ENCODE results near the gene GPT2.

The GPT2 gene

GRCh38 chr16:46908540-46909372 lies 24.6 kb downstream of the GPT2 start:
- peaks cover 0 to 4% (median 0%) of the 10 kb centered on the region in 4 donors for H3K4me1 ChIP-seq
- no peak overlapping the region for H3K27ac ChIP-seq
- H3K27me3 ChIP-seq, result no peaks in the 10 kb centered on the region
- H3K4me3 ChIP-seq, result no peak overlapping the region
- no peaks in the 10 kb centered on the region for H3K9me3 ChIP-seq
- DNase-seq, result peak in 1 of 2 donors; percentile 33
- intact Hi-C loops (cut with DNase I; ENCODE audit: low total_unique reads), result loop anchor here (2.0 to 5.0 kb wide), 2 partner anchors 54 to 236 kb away; no protein-coding TSS in a partner anchor
- peak; percentile 55 to 76 for TF ChIP-seq CTCF (IDR thresholded peaks at IDR 0.05)
- H3K36me3 ChIP-seq, result peaks cover 0 to 45% (median 5%) of the 10 kb centered on the region in 3 donors

- TF ChIP-seq CTCF (IDR thresholded peaks at IDR 0.05), result no peak
- Histone ChIP-seq H3K36me3 (peaks cover 0 to 57% (median 5%) of the 10 kb centered on the region in 3 donors), H3K27me3 (no peaks in the 10 kb centered on the region), H3K27ac (no peak overlapping the region), H3K4me1 (peaks cover 0 to 4% (median 0%) of the 10 kb centered on the region in 4 donors), H3K9me3 (no peaks in the 10 kb centered on the region), H3K4me3 (no peak overlapping the region)
- DNase-seq, result no peak
- intact Hi-C loops (cut with DNase I; ENCODE audit: low total_unique reads), result no loop called here
Measured at GRCh38 chr16:46911038-46911437, 26.9 kb downstream of the GPT2 start.

- no peak overlapping the region for H3K4me3 ChIP-seq
- intact Hi-C loops (cut with DNase I; ENCODE audit: low total_unique reads), result no loop called here
- H3K4me1 ChIP-seq, result peaks cover 0 to 4% (median 0%) of the 10 kb centered on the region in 4 donors
- peaks cover 0 to 55% (median 5%) of the 10 kb centered on the region in 3 donors for H3K36me3 ChIP-seq
- H3K9me3 ChIP-seq, result no peaks in the 10 kb centered on the region
- no peaks in the 10 kb centered on the region for H3K27me3 ChIP-seq
- no peak overlapping the region for H3K27ac ChIP-seq
- no peak for DNase-seq
- no peak for TF ChIP-seq CTCF (IDR thresholded peaks at IDR 0.05)
Measured at GRCh38 chr16:46911650-46912049, 27.5 kb downstream of the GPT2 start.

DNA sequence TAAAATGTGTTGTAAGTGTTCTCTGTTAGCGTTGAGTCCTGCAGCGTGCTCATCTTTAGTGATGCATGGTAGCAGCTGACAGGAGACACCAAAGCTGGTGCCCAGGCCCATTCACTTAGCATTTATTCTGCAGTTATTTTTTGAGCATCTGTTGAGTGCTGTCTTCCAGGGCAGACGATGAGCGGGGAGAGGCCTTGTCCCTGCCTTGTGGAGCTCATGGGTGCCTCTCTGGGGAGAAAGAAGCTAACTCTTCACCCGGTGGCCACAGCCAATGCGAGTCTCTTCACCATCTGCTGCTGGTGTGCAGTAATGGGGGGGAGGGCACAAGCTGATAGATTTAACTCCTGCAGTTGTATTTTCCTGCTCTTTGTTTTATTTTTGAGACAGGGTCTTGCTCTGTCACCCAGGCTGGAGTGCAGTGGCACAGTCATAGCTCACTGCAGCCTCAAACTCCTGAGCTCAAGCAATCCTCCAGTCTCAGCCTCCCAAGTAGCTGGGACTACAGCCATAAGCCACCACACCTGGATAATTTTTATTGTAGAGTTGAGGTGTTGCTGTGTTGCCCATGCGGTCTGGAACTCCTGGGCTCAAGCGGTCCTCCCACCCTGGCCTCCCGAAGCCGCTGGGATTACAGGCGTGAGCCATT lies 30.5 kb downstream of the GPT2 start:
- TF ChIP-seq CTCF (IDR thresholded peaks at IDR 0.05), result no peak
- Histone ChIP-seq H3K36me3 (peaks cover 0 to 65% (median 5%) of the 10 kb centered on the region in 3 donors), H3K27me3 (no peaks in the 10 kb centered on the region), H3K4me1 (no peaks in the 10 kb centered on the region), H3K9me3 (no peaks in the 10 kb centered on the region), H3K27ac (no peak overlapping the region), H3K4me3 (no peak overlapping the region)
- intact Hi-C loops (cut with DNase I; ENCODE audit: low total_unique reads), result no loop called here
- DNase-seq, result no peak

DNA sequence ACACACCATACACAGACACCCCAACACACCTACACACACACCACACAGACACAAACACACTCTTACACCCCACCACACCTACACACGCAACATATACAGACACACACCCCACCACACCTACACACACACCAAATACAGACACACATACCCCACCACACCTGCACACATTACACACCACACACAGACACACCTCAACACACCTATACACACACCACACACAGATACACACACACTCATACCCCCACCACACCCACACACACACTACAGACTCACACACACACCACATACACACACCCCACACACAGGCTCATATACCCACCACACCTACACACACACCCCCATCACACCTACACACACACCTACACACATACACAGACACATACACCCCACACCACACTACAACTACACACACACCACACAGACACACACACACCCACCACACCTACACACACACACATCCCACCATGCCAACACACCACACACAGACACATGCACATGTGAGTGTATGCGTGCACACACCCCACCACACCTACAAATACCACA lies 31.4 kb downstream of the GPT2 start:
- no peaks in the 10 kb centered on the region for H3K9me3 ChIP-seq
- DNase-seq, result no peak
- no peaks in the 10 kb centered on the region for H3K27me3 ChIP-seq
- TF ChIP-seq CTCF (IDR thresholded peaks at IDR 0.05), result no peak
- H3K4me3 ChIP-seq, result no peak overlapping the region
- H3K36me3 ChIP-seq, result peaks cover 0 to 61% (median 5%) of the 10 kb centered on the region in 3 donors
- H3K4me1 ChIP-seq, result no peaks in the 10 kb centered on the region
- no peak overlapping the region for H3K27ac ChIP-seq
- intact Hi-C loops (cut with DNase I; ENCODE audit: low total_unique reads), result no loop called here

All from tibial artery (tissue), 4 donors.